HG02885 (cell line): ENCODE results near the gene TRABD.

ENCODE experiments used
- ATAC-seq: cut with Tn5 transposase; IDR thresholded peaks from one replicate; pipeline ENCODE4 v1.9.1; 2021; ENCODE audit warnings: mild to moderate bottlenecking; ENCODE audit not compliant: unreplicated experiment, poor library complexity

Gene TRABD

DNA sequence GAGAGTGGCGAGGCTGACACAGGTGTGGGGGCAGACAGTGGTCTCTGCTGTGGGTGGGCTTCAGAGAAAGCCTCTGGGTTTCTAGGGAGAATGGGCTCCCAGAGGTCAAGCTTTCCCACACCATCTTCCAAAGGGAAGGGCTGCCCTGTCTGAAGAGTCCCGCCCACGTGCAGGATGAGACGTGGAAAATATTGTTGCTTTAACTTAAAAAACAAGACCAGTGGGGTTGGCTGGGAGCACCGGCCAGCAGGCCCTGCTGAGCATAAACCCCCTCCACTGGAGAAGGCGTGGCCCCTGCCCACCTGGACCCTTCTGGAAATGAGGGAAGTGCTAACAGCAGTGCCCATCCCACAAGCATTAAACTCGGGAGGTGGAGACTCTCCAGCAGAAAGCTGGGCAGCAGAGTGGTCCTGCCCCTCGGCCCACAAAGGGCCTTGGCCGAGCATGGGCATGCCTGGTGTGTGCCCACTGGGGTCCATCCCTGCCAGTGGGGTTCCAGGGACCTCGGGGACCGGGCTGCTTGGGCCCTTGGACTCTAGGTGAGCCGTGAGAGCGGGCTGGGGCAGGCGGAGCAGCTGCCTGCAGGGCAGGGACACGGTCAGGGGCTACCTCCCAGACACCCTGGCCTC, 30.5 kb downstream of the TRABD start:
- no peak for ATAC-seq

DNA sequence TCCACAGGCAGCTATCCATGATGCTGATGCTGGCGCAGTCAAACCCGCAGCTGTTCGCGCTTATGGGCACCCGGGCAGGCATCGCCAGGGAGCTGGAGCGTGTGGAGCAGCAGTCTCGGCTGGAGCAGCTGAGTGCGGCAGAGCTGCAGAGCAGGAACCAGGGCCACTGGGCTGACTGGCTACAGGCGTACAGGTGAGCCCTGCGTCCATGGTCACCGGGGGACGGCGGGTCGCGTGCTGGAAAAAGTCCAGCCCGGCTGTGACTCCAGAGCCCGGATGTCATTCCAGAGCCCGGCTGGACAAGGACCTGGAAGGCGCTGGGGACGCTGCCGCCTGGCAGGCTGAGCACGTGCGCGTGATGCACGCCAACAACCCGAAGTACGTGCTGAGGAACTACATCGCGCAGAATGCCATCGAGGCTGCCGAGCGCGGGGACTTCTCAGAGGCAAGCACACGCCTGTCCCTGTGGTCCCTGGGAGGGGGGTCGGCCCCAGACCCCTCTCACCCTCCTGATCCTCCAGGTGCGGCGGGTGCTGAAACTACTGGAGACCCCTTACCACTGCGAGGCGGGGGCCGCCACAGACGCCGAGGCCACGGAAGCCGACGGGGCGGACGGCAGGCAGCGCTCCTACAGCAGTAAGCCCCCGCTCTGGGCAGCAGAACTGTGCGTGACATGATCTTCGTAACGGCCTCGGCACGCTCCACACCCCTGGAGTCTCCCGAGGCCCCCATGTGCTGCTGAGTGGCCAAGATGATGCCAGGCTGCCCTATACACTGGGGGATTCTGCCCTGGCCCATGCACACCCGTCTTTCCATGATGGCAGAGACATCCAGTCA, 31.2 kb downstream of the TRABD start:
- ATAC-seq, result no peak

DNA sequence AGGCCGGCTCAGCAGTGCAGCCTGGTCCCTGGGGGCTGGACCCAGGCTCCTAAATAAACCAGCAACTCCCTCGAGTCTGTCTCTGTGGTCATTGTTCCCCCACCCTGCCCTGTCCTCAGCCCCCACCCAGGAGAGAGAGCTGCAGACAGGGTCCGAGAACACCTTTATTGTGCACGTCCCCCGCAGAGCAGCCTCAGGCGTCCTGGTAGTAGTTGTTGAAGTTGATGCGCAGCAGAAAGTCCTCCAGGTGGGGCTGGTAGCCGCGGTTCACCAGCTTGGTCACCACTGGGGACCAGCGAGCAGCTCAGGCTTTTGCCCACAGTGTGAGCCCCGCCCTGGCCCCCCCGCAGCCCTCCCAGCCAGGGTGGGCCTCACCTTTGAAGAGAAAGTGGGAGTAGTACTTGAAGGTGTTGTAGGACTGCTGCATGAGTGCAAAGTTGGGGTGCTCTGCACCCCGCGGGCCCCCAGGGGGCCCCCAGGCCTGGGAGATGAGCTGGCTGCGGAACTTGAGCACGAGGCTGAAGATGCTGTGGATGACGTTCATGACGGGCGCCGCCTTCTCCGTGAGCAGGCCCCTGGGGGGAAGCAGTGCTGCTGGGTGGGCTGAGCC, 31.9 kb downstream of the TRABD start:
- ATAC-seq, result no peak

DNA sequence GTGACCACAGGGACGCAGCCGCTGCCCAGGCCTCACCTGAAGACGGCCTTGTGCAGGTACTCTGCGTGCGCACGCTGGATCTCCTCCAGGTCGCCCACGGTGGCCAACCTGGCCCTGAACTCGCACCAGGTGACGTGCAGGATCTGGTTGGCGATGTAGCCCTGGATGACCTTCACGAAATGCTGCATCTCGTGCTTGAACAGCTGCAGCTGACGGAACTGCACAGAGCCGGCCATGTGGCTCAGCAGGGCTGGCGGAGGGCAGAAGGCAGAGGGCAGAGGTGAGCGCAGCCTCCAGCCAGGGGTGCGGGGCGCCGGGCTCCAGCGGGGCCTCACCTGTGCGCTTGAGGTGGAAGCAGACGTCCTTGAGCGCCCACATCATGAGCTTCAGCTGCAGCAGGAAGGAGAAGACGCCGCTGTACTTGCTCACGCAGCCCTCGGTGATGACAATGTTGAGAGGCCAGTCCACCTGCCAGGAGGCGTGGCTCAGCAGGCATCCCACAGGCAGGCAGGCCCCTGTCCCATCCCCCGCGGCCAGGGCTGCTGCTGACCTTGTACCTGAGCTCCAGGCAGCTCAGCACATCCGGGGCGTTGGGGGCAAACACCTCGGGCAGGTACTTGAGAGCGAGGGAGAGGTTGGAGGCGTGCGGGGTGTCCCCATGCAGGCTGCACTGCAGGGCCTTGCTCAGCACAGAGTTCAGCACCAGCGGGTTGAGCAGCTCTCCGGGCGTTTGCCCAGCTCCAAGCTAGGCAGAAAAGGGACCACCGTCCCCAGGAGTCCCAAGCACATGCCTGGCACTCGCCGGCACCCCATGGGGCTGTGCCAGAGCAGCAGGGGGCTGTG, 32.7 kb downstream of the TRABD start:
- ATAC-seq, result no peak

DNA sequence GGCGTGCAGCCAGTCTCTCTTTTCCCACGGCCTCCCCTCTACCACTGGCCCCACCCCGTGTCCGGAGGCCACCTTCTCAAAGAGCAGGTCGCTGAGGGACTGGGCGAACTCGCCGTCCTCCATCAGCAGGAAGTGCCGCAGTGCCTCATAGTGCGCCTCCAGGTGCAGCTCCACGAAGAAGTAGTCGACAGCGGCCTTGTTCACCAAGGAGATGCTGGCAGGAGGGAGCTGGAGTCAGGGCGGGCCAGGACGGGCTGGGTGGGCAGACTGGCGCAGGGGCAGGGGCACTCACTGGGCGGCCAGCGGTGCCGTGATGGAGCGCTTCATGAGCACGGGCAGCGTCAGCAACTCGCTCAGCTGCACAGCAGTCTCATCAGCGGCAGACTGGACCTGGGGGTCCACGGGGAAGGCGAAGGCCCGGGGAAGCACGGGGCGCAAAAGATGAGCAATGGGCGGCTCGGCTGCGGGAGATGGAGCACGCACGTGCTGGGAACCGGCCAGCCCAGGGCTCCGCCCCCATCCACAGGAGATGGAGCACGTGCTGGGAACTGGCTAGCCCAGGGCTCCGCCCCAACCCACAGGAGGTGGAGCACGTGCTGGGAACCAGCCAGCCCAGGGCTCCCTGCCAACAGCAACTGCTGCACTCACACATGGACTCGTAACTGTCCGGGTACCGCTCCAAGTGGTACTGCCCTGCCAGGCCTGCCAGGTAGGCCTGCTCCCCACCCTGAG, 33.4 kb downstream of the TRABD start:
- no peak for ATAC-seq

DNA sequence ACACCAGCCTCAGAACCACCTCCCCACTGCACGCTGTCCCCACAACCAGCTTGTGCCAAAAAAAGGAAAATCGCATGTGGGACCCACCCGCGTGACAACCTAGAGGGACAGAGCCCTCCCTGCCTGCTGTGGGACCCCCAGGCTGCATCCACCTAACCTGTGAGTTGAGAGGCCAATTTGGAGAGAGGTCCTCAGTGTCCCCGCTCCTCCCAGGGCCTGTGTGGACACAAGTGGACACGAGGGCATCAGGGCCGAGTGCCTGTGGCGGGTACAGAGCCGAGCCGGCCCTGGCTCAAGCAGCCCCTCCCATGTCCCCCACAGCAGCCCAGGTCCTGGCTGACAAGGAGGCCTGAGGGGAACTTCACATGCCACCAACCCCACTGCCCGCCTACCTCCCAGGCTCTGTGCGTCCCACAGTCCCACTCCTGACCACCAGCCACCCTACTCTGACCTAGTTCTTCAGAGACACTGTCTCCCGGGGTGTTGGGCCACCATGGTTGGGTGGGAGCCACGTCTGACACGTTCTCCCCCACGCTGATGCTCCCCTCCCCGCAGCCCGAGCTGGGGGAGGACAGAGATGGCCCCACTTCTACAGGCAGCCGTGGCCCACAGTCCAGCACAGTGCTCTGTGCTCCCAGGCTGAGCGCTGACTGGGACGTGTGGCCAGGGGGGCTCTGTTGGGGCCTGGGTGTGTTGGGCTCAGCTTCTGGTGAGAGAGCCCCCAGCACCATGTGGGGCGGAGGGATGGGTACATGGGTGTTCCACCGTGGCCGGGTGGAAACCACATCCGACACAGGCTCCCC, 34.3 kb downstream of the TRABD start:
- ATAC-seq, result no peak

DNA sequence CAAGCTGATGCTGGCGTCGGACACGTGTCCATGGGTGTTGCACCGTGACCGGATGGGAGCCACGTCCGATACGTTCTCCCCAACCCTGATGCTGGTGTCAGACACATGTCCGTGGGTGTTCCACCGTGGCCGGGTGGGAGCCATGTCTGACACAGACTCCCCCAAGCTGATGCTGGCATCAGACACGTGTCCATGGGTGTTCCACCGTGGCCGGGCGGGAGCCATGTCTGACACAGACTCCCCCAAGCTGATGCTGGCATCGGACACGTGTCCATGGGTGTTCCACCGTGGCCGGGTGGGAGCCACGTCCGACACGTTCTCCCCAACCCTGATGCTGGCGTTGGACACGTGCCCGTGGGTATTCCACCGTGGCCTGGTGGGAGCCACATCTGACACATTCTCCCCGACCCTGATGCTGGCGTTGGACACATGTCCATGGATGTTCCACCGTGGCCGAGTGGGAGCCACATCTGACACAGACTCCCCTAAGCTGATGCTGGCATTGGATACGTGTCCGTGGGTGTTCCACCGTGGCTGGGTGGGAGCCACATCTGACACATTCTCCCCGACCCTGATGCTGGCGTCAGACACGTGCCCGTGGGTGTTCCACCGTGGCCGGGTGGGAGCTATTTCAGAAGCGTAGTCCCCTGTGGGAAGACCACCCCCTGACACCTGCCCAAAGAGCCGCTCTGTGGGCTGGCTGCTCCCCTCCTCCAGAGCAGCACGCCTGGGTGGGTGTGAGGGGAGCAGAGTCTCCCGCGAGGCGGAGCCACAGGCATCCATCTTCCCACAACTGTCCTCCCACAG, 35.1 kb downstream of the TRABD start:
- no peak for ATAC-seq

DNA sequence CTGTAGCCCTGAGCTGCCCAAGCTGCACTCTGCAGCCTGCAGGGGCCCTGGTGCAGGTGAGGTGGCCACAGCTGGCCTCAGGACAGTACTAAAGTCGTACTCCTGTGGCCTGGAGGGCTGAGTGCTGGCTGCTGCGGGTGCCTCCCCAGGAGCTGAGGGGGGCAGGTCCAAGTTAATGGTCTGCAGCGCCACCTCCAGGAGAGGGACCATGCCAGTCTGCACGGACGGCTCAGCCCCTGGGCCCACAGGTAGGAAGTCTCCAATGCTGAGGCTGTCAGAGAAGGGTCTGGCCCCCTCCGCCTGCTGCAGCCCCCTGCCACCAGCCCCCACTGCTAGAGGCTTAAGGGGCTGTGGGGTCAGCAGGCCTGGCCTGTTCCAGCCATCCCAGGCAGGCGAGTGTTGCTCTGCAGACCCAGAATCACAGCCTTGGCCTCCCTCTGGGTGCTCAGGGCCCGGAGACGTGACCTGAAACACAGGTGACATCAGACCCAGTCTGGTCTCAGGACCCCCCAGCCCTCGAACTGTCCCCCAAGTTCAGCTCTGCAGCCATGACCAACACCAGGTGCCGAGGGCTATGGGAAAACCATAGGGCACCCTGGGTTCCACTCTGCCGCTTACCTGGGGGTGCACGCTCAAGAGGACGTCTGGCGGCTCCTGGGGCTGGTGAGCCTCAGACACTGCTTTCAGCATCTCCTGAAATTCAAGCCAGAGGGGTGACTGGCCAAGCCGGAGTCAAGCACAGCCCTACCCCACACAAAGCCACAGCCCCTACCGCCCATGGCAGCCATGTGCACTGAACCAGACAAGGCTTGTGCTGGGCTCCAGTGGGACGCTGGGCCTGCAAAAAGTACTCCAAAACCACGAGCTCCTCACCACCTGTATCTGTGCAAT, 35.9 kb downstream of the TRABD start:
- ATAC-seq, result no peak

DNA sequence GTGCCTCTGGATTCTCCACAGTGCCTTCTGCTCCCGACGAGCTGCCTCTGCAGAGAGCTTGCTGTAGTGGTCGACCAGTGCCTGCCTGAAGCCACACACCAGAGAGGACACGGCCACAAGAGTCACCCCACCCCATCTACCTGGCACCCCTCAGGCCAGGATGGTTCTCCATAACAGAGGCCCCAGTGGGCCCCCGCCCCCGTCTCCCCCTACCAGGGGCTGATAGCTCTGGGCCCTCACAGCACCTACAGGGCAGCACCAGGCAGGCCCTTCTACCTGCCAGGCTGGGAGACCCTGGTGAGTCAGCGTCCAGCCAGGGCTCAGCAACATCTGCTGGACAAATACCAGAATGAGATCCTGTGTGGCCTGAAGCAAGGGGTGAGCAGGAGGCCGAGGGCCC, 36.8 kb downstream of the TRABD start:
- ATAC-seq, result no peak

DNA sequence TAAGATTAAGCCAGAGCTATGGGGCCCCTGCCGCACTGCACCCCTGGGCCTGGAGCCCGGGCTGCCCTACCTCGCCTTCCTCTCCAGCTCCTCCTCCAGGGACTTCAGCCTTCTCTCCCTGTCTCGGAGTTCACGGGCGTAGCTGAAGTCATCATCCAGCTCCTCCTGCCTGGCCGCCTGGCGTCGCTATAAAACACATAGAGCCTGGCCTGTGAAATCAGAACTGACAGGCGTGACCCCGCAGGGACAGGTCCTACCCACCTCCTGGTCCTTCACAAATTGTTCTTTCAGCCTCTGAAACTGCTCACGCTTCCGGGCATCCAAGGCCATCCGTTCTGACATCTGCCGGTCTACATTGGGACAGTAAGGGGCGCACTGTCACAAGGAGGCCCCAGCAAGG, 38.4 kb downstream of the TRABD start:
- no peak for ATAC-seq

DNA sequence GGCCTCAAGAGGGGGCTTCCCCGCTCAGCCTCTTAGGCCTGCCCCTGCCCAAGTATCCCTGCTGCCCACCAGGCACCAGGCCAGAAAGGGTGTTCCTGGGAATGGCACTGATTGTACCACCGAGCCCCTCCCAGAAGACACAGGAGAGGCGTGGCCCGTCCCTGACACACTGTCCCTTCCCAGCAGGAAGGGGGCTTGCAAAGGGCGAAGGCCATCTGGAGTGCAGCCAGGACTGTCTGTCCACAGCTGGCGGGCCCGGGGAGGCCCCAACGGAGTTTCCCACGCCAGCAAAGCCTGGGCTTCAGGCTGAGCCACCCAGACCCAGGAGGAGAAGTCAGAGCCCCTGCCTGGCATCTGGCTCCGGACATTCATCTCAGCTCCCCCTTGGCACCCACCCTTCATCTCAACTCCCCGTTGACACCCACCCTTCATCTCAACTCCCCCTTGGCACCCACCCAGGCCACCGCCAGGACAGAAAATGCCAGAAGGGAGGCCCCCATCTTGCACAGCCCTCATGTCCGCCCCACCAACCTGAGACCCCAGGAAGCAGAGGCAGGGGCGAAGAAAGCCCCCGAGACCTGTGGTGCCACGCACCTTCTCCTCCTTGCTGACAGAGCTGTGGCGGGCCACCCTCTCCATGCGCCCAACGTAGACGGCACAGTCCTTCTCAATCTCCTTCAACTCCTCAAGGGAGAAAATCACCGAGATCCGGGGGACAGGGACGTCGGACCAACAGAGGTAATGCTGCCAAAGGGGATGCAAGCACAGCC, 39.7 kb downstream of the TRABD start:
- ATAC-seq, result no peak

DNA sequence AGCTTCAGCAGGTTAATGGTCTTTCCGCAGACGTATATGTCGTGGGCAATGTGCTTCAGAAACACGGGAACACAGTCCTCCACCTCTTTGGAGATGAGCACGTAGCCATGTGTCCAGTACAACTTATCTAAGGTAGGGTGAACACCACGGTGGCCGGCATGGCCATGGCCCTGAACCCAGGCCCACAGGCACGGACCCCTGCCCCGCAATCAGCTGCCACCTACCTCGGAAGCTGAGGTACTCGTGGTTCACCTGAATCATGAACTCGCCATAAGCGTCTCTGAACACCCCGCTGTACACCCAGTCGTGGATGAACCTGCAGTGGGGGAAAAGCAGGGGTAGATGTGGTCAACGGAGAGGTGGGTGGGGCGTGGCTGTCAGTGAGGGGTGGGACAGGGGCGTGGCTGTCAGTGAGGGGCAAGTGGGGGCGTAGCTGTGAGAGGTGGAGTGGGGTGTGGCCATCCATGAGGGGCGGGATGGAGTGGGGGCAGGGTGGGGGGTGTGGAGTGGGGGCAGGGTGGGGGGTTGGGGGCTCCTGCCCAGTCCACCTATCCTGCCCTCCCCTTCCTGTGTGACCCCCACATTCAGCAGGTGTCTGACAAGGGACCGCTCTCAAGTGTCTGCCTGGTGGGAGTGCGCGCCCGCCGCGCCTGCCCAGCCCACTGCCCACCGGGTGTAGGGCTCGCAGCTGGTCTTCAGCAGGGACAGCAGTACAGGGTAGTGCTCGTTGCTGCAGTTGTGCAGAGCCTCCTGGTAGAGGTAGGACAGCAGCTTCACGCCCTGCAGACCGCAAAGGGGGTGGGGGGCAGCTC, 40.6 kb downstream of the TRABD start:
- no peak for ATAC-seq

DNA sequence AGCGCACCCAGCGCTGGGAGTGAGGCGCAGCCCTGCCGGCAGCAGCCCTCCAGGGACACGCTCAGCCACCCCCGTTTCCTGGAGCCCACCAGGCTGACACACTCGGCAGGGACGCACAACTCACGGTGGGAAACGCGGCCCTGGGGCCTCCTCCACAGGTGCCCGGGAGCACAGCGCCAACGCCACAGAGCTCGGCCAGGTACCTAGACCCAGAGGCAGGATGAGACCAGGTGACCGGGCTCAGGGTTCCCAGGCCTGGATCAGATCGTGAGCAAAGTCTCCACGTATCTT, 41.1 kb downstream of the TRABD start:
- no peak for ATAC-seq

DNA sequence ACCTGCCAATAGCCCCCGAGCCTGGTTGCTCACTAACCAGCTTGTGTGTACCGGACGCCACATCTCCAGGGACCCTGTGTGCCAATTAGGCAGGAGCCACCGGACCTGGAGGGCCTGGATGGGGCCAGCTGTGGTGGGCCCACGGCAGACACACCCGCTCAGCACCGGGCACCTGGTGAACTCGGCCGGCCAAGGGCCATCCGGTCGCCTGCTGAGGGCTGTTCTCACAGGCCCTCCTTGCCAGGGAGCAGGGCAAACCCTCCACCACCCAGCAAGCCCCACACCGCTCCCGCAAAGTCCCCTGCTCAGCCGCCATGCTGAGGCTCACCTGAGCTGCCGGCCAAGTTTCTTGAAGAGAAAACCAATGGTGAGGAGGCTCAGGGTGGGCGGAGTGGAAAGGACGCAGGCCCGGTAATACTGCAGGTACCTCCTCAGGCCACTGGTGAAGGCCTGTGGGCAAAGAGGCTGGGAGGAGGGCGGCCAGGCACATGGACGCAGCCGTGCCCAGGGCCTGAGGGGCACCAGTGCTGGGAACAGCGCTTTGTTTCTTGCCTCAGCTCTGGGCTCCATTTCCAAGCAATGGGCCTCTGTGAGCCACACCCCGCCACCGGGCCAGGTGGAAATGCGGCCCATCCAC, 42.0 kb downstream of the TRABD start:
- ATAC-seq, result no peak

DNA sequence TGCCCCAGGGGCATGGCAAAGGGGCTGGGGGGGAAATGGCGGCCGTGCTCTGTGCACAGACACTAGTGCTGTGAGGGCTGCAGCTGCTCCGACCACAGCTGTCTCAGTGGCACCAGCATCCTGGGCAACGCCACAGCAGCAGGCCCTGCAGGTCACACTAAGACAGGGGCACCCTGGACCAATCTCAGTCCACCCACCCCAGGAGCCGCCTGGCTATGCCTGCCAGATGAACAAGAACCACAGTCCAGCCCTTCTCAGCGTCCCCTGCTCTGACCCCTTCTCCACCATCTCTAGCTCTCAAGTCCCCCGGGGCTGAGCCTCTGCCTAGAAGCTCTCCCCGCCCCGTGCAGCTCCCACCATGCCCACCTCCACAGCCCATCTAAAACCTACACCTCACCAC, 42.7 kb downstream of the TRABD start:
- ATAC-seq, result no peak

DNA sequence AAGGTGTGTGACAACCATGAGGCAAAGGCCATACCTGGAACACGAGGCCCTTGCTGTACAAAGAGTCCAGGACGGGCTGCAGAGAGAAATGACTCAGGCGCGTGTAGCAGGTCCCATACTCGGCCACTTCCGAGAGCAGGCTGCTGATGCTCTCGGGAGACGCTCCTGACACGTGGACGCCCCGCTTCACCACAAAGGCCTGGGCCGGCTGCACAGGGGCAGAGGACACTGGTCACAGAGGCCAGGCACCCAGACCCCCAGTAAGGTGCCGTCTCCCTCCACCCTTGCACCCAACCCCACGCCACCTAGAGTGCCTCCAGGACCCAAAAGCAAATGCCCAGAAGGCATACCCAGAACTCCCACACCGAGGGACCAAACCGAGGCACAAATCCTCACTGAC, 43.7 kb downstream of the TRABD start:
- no peak for ATAC-seq
